Measurements from ENCODE around the gene RAD1.

- TF ChIP-seq CTCF (IDR thresholded peaks at IDR 0.05) (no peak), EP300 (IDR thresholded peaks at IDR 0.05) (no peak), POLR2A (IDR thresholded peaks at IDR 0.05) (no peak)
Measured at GRCh38 chr5:34897646-34898045, 17.7 kb downstream of the RAD1 start.

Measured in sigmoid colon (tissue), 4 donors.